Smooth muscle cell (in vitro differentiated cells): ENCODE measurements around the gene HAUS5. TPM values are rescaled to one million over a fixed set of nuclear protein-coding genes. Genes with fewer than 3 reads are reported as not detected.

Experiments used
- DNase-seq: peaks from one replicate; lab custom pipeline; 2025; ENCODE audit not compliant: unreplicated experiment; lab: John Stamatoyannopoulos, UW
- H2AFZ ChIP-seq: fragments of 200-600 bp; sonication (generic); 2 replicates; pipeline ENCODE4 v1.6.0; 2016; ENCODE audit warnings: antibody characterized with exemption, low read depth, mild to moderate bottlenecking
- H3F3A ChIP-seq: fragments of 200-600 bp; sonication (generic); 2 replicates; pipeline ENCODE4 v1.6.0; 2017; ENCODE audit warnings: antibody characterized with exemption, low read depth
- H3K27ac ChIP-seq: fragments of 200-600 bp; sonication (generic); 2 replicates; pipeline ENCODE4 v1.5.1; 2016; ENCODE audit warnings: low read depth, mild to moderate bottlenecking
- H3K27me3 ChIP-seq: fragments of 200-600 bp; sonication (generic); 2 replicates; pipeline ENCODE4 v1.6.1; 2016; ENCODE audit warnings: low read depth, mild to moderate bottlenecking
- H3K36me3 ChIP-seq: fragments of 200-600 bp; sonication (generic); 2 replicates; pipeline ENCODE4 v1.5.1; 2016; ENCODE audit warnings: low read depth
- H3K4me1 ChIP-seq: fragments of 200-600 bp; sonication (generic); 2 replicates; pipeline ENCODE4 v1.5.1; 2016; ENCODE audit warnings: low read depth
- H3K4me2 ChIP-seq: fragments of 200-600 bp; sonication (generic); 2 replicates; pipeline ENCODE4 v1.6.0; 2016; ENCODE audit warnings: mild to moderate bottlenecking
- H3K4me3 ChIP-seq: fragments of 200-600 bp; sonication (generic); 2 replicates; pipeline ENCODE4 v1.5.1; 2016; ENCODE audit warnings: mild to moderate bottlenecking
- H3K79me2 ChIP-seq: fragments of 200-600 bp; sonication (generic); 2 replicates; pipeline ENCODE4 v1.6.0; 2016; ENCODE audit warnings: low read depth, mild to moderate bottlenecking
- H3K9ac ChIP-seq: fragments of 200-600 bp; sonication (generic); 2 replicates; pipeline ENCODE4 v1.6.0; 2016; ENCODE audit warnings: low read depth
- H3K9me3 ChIP-seq: fragments of 200-600 bp; sonication (generic); replicated peaks from 2 replicates; pipeline ENCODE4 v1.5.1; 2016; ENCODE audit warnings: low read depth
- H4K20me1 ChIP-seq: fragments of 200-600 bp; sonication (generic); 2 replicates; pipeline ENCODE4 v1.6.0; 2016; ENCODE audit warnings: low read depth
- CTCF ChIP-seq: fragments of 200-600 bp; sonication (generic); IDR thresholded peaks from 2 replicates; pipeline ENCODE4 v1.5.1; 2017; ENCODE audit warnings: borderline replicate concordance, mild to moderate bottlenecking, antibody characterized with exemption; ENCODE audit not compliant: insufficient read depth, poor library complexity, severe bottlenecking
- WGBS: methylation state at CpG from one replicate; pipeline ENCODE4 v1.1.7; 2016; ENCODE audit warnings: low lambda C conversion rate; 5-methylcytosine and 5-hydroxymethylcytosine counted together
- polyA plus RNA-seq: library from polyadenylated mRNA; unstranded; fragments of >200 nt; fragmentation: Nextera tagmentation; extraction: Ambion mirVana; gene quantifications from 2 replicates; pipeline ENCODE4 v1.2.1, GENCODE V29; 2016
- total RNA-seq: library from RNA; depleted of rRNA; stranded (reverse); fragments of >200 nt; gene quantifications from 2 replicates; pipeline ENCODE4 v1.2.3, GENCODE V29; 2014

Gene HAUS5
- total and polyA plus RNA-seq, 2 experiments from 2014 or later: 6.4 to 14.0 TPM

- H3K27me3 ChIP-seq: no peaks in the 10 kb centered on the region
- H3K9me3 ChIP-seq: no peaks in the 10 kb centered on the region
- no peak for DNase-seq
- H3K36me3 ChIP-seq: no peaks in the 10 kb centered on the region
- no peak overlapping the region for H3K27ac ChIP-seq
- 96% methylated on average over 23 of the region's 29 CpGs for WGBS
- no peak overlapping the region for H3K9ac ChIP-seq
- H3K4me3 ChIP-seq: no peak overlapping the region
- no peak for TF ChIP-seq CTCF
- no peak overlapping the region for H3K4me2 ChIP-seq
- no peaks in the 10 kb centered on the region for H4K20me1 ChIP-seq
- H2AFZ ChIP-seq: no peak overlapping the region
- peaks cover 19% of the 10 kb centered on the region for H3K79me2 ChIP-seq
- peaks cover 8% of the 10 kb centered on the region for H3K4me1 ChIP-seq
- H3F3A ChIP-seq: no peaks in the 10 kb centered on the region
Measured at GRCh38 chr19:35633727-35634440, 21.3 kb downstream of the HAUS5 start.

- WGBS: 96% methylated on average over 3 of the region's 3 CpGs
Measured at GRCh38 chr19:35636651-35637050, 24.1 kb downstream of the HAUS5 start.

GRCh38 chr19:35637165-35637564 is 24.6 kb downstream of the HAUS5 start:
- H3K9ac ChIP-seq: no peak overlapping the region
- H2AFZ ChIP-seq: no peak overlapping the region
- WGBS: 96% methylated on average over 25 of the region's 25 CpGs
- H3F3A ChIP-seq: peaks cover 9% of the 10 kb centered on the region
- H3K36me3 ChIP-seq: no peaks in the 10 kb centered on the region
- DNase-seq: no peak
- H3K79me2 ChIP-seq: no peaks in the 10 kb centered on the region
- H3K27me3 ChIP-seq: no peaks in the 10 kb centered on the region
- H3K27ac ChIP-seq: no peak overlapping the region
- H3K9me3 ChIP-seq: no peaks in the 10 kb centered on the region
- H4K20me1 ChIP-seq: no peaks in the 10 kb centered on the region
- H3K4me2 ChIP-seq: no peak overlapping the region
- H3K4me1 ChIP-seq: peaks cover 7% of the 10 kb centered on the region
- no peak overlapping the region for H3K4me3 ChIP-seq
- TF ChIP-seq CTCF: no peak

More at GRCh38 chr19:35636651-35637050, 24.1 kb downstream of the HAUS5 start:
- Histone ChIP-seq H3F3A (peaks cover 9% of the 10 kb centered on the region), H3K36me3 (no peaks in the 10 kb centered on the region), H3K27ac (no peak overlapping the region), H3K9ac (no peak overlapping the region), H3K9me3 (no peaks in the 10 kb centered on the region), H3K27me3 (no peaks in the 10 kb centered on the region), H3K4me3 (no peak overlapping the region), H3K4me1 (peaks cover 3% of the 10 kb centered on the region), H3K79me2 (peaks cover 3% of the 10 kb centered on the region), H4K20me1 (no peaks in the 10 kb centered on the region), H2AFZ (no peak overlapping the region), H3K4me2 (no peak overlapping the region)
- no peak for DNase-seq
- TF ChIP-seq CTCF: no peak

- DNase-seq: no peak
- no peaks in the 10 kb centered on the region for H3K36me3 ChIP-seq
- H3K79me2 ChIP-seq: no peaks in the 10 kb centered on the region
- TF ChIP-seq CTCF: no peak
- H3F3A ChIP-seq: peaks cover 9% of the 10 kb centered on the region
- H3K27ac ChIP-seq: no peak overlapping the region
- H3K27me3 ChIP-seq: no peaks in the 10 kb centered on the region
- no peaks in the 10 kb centered on the region for H3K9me3 ChIP-seq
- peaks cover 13% of the 10 kb centered on the region for H3K4me1 ChIP-seq
- H3K4me2 ChIP-seq: no peak overlapping the region
- H4K20me1 ChIP-seq: no peaks in the 10 kb centered on the region
- H3K4me3 ChIP-seq: no peak overlapping the region
- 74% methylated on average over 6 of the region's 6 CpGs for WGBS
- H3K9ac ChIP-seq: no peak overlapping the region
- no peak overlapping the region for H2AFZ ChIP-seq
Measured at GRCh38 chr19:35639321-35639639, 26.7 kb downstream of the HAUS5 start.
